HUES48 (cell line): Measurements from ENCODE around the gene NGEF.

Experiments used
- H3K27ac ChIP-seq: one replicate; pipeline ENCODE4 v1.7.0; 2013; ENCODE audit warnings: low read depth, low read length, inconsistent platforms
- H3K27me3 ChIP-seq: 2 replicates; pipeline ENCODE4 v1.6.1; 2013; ENCODE audit warnings: mild to moderate bottlenecking, low read length; ENCODE audit not compliant: control insufficient read depth, insufficient read depth
- H3K36me3 ChIP-seq: 2 replicates; pipeline ENCODE4 v1.6.1; 2013; ENCODE audit warnings: low read length; ENCODE audit not compliant: control insufficient read depth, insufficient read depth
- H3K4me1 ChIP-seq: 2 replicates; pipeline ENCODE4 v1.6.1; 2013; ENCODE audit warnings: mild to moderate bottlenecking, low read length; ENCODE audit not compliant: control insufficient read depth, insufficient read depth
- H3K4me3 ChIP-seq: 2 replicates; pipeline ENCODE4 v1.5.1; 2013; ENCODE audit warnings: mild to moderate bottlenecking, low read depth, low read length
- H3K9ac ChIP-seq: 2 replicates; pipeline ENCODE4 v1.6.1; 2013; ENCODE audit warnings: mild to moderate bottlenecking, low read depth, low read length, moderate library complexity
- H3K9me3 ChIP-seq: 2 replicates; pipeline ENCODE4 v1.6.1; 2013; ENCODE audit warnings: low read length; ENCODE audit not compliant: control insufficient read depth, insufficient read depth

Gene NGEF

DNA sequence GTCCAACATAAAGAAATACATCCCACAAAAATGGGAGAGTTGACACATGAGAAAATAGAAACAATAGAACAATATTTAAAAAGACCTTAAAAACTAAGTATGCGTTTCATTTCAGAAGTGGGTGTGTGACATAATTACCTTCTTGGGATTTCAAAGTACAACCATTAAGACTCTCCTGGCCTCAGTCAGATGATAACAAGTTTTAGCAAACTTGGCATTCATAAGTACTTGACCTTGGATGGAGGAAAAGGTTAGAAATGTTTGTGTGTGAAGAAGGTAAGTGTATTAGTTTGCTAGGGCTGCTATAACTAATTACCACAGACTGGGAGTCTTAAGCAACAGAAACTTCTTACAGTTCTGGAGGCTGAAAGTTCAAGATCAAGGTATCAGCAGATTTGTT, 4.9 kb upstream of the NGEF start:
- H3K4me3 ChIP-seq: no peak overlapping the region
- no peaks in the 10 kb centered on the region for H3K27me3 ChIP-seq
- H3K9ac ChIP-seq: no peak overlapping the region
- no peaks in the 10 kb centered on the region for H3K9me3 ChIP-seq
- H3K36me3 ChIP-seq: no peaks in the 10 kb centered on the region
- no peaks in the 10 kb centered on the region for H3K4me1 ChIP-seq
- no peak overlapping the region for H3K27ac ChIP-seq

DNA sequence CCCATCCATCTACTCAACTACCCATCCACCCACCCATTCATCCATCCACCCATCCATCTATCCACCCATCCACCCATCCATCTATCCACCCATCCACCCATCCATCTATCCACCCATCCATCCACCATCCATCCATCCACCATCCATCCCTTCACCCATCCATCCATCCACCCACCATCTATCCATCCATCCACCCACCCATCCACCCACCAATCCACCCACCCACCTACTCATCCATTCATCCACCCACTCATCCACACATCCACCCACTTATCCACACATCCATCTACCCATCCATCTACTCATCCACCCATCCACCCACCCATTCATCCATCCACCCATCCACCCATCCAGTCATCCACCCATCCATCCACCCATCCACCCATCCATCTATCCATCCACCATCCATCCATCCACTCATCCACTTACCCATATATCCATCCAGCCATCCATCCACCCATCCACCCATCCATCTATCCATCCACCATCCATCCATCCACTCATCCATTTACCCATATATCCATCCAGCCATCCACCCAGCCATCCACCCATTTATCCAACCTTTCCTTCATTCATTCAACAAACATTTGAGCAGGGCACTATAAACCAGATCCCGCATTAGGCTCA, 2.1 kb upstream of the NGEF start:
- Histone ChIP-seq H3K9ac (no peak overlapping the region), H3K36me3 (no peaks in the 10 kb centered on the region), H3K4me1 (no peaks in the 10 kb centered on the region), H3K27me3 (no peaks in the 10 kb centered on the region), H3K9me3 (no peaks in the 10 kb centered on the region), H3K27ac (no peak overlapping the region), H3K4me3 (no peak overlapping the region)

DNA sequence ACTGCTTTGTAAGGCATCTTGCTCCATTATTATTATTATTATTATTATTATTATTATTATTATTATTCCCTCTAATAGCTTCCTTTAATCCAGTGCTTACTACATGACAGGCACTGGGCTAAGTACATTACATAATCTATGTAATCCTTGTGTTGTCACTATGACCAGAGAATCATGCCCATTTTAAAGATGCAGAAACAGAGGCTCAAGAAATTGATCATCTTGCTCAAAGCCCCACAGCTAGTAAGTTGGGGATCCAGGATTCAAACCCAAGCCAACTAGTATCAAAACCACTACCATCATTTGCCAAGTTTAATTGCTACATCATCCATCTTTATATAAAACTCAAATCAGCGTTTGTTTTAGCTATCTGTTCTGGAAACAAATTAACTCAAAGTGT, 594 bp upstream of the NGEF start:
- Histone ChIP-seq H3K4me1 (no peaks in the 10 kb centered on the region), H3K36me3 (no peaks in the 10 kb centered on the region), H3K27ac (no peak overlapping the region), H3K4me3 (no peak overlapping the region), H3K9ac (no peak overlapping the region), H3K9me3 (no peaks in the 10 kb centered on the region), H3K27me3 (no peaks in the 10 kb centered on the region)

DNA sequence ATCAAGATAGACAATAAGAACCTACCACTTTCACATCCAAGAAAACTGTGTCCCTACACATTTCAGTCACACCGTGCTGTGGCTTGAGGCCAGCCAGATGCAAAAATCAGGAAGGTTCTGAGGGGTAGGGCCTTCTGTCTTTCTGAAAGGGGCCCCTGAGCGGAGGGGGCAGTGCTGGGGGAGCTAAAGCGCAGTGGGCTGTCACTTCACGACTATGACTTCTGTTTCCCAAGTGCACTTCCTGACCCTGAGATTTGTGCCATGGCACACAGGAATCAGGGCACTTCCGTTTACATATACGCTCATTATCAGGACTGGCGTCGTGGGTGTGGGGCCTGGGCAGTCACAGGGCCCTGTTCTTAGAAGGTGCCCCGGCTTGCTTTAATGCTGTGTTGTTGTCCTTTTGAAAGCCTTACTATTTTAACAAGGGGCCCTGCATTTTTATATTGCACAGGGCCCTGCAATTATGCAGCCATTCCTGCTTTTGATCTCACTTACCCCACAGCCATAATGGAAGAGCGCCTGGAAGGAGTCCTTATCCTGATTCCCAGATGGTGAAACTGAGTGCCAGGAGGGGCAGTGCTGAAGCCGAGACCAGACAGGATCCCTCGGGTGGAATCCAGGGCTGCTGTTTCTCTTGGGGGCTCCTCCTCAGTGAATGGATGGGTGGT, 620 bp downstream of the NGEF start:
- Histone ChIP-seq H3K9ac (no peak overlapping the region), H3K27me3 (no peaks in the 10 kb centered on the region), H3K27ac (no peak overlapping the region), H3K36me3 (no peaks in the 10 kb centered on the region), H3K9me3 (no peaks in the 10 kb centered on the region), H3K4me3 (no peak overlapping the region), H3K4me1 (no peaks in the 10 kb centered on the region)

DNA sequence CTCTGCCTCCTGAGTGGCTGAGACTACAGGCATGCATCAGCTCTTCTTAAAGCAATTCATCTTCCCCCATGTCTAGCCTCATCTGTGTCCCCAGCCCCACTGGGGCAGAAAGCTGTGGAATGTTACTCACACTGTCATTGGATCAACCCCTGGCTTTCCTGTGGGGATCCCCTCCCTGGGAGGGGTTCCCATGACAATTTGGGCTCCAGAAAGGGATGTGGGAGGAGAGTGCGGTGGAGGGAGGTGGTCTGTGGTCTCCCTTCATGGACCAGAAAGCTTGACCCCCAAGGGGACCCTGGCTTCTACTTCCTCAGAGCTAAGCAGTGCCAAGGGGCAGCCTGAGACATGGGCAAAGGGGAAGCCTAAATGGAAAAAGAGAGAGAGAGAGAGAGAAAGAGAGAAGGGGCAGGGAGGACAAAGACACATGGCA, 1.3 kb downstream of the NGEF start:
- Histone ChIP-seq H3K27ac (no peak overlapping the region), H3K27me3 (no peaks in the 10 kb centered on the region), H3K4me3 (no peak overlapping the region), H3K4me1 (no peaks in the 10 kb centered on the region), H3K36me3 (no peaks in the 10 kb centered on the region), H3K9ac (no peak overlapping the region), H3K9me3 (no peaks in the 10 kb centered on the region)

DNA sequence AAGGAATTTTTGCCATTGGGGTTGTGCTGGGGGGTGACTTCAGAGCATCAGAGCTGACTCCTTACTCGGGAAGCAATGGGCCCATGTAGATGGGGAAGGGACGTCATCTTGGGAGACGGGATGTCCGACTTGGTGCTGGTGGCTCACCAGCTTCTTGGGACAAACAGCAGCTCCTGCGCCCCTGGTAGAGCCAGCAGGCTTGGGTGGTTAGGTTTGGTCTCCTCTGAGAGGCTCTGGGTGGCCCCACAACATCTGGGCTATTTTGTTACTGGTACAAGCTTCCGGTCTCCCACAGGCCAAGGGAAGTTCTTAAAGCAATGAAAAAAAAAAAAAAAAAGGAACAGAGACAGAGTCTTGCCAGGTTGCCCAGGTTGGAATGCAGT, 1.8 kb downstream of the NGEF start:
- Histone ChIP-seq H3K9ac (no peak overlapping the region), H3K4me1 (no peaks in the 10 kb centered on the region), H3K27me3 (no peaks in the 10 kb centered on the region), H3K9me3 (no peaks in the 10 kb centered on the region), H3K36me3 (no peaks in the 10 kb centered on the region), H3K4me3 (no peak overlapping the region), H3K27ac (no peak overlapping the region)

DNA sequence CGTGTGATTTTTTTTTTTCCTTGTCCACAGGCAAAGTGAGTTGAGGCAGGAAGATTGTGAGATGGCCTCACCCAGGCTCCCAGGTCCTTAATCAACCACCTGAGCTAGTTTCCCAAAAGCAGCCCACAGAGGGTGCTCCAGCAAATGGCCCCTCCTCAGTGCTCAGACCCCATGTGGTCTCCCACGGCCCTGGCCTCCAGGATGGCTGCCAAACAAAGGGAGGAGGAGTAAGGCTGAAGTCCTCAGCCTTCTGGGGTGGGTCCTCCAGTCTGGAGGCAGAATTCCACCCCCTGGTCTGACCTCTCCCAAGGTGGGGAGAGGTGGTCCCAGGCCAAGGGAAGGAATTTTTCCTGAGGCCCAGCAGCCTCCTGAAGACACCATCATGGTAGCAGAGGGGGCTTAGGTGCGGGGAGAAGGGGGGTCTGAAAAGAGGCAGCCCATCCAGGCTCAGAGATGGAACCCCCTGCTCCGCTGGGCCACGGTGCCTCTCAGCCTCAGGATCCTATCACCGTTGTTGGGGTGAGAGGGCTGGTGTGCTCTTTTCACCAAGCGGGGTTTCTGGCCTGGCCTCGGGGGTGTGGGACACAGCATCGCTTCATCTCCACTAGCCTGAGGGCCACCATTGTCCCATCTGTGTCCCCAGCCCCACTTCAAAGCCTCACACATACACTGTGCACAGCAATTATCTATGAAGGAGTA, 2.3 kb downstream of the NGEF start:
- H3K4me1 ChIP-seq: no peaks in the 10 kb centered on the region
- H3K4me3 ChIP-seq: no peak overlapping the region
- H3K9me3 ChIP-seq: no peaks in the 10 kb centered on the region
- no peak overlapping the region for H3K9ac ChIP-seq
- H3K27me3 ChIP-seq: no peaks in the 10 kb centered on the region
- H3K36me3 ChIP-seq: no peaks in the 10 kb centered on the region
- no peak overlapping the region for H3K27ac ChIP-seq

DNA sequence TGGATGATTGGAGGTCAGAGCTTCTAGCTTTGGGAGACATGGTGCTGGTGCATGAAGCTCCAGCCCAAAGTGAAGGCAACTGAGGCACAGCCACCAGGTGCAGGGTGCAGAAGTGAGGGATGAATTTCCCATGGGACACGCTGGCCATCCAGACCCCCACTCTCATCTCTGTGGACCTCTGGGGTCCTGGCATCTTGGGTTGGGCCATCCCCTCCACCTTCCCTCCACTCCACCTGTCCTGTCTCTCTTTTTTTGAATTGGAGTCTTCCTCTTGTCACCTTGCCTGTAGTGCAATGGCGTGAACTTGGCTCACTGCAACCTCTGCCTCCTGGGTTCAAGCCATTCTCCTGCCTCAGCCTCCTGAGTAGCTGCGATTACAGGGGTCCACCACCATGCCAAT, 3.4 kb downstream of the NGEF start:
- Histone ChIP-seq H3K27ac (no peak overlapping the region), H3K9me3 (no peaks in the 10 kb centered on the region), H3K27me3 (no peaks in the 10 kb centered on the region), H3K36me3 (no peaks in the 10 kb centered on the region), H3K4me1 (no peaks in the 10 kb centered on the region), H3K4me3 (no peak overlapping the region), H3K9ac (no peak overlapping the region)

DNA sequence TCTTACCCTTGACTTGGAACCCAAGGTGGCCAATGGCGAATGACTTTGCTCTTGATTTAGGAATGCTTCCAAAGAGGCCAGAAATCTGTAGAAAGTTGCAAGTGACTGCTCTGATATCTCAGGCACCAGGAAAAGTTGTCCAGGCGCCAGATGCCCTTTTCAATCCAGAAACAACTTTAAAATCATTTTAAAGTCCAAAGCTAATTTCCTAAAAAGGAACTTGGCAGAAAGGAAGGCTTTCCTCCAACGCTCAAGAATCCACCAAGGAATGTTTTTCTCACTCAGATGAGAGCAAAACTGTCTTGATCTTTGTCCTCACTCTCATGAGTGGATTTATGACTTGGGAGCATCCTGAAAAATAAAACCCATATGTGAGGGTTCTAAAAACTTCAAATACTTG, 5.3 kb downstream of the NGEF start:
- H3K9ac ChIP-seq: no peak overlapping the region
- H3K27ac ChIP-seq: no peak overlapping the region
- H3K4me1 ChIP-seq: no peaks in the 10 kb centered on the region
- H3K9me3 ChIP-seq: no peaks in the 10 kb centered on the region
- no peak overlapping the region for H3K4me3 ChIP-seq
- H3K27me3 ChIP-seq: no peaks in the 10 kb centered on the region
- no peaks in the 10 kb centered on the region for H3K36me3 ChIP-seq

DNA sequence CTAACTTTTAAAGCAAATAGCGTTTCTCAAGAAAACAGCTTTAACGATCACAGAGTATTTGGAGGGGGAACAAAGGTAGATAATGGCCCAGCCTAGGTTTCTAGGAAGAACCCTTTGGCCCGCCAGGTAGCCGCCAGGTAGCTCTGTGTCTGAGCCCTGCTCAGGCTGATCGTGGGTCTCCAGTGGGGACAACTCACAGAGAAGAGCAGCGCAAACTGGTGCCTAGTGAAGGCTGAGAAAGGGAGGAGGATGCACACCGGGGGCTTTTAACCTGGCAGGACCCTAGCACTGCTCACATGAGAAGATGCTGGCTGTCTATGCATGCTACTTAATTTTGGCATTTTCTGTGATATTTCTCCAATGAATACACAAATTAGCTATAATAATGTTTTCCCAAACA, 5.8 kb downstream of the NGEF start:
- H3K9ac ChIP-seq: no peak overlapping the region
- no peaks in the 10 kb centered on the region for H3K27me3 ChIP-seq
- H3K4me1 ChIP-seq: no peaks in the 10 kb centered on the region
- no peak overlapping the region for H3K27ac ChIP-seq
- H3K9me3 ChIP-seq: no peaks in the 10 kb centered on the region
- H3K36me3 ChIP-seq: no peaks in the 10 kb centered on the region
- H3K4me3 ChIP-seq: no peak overlapping the region

DNA sequence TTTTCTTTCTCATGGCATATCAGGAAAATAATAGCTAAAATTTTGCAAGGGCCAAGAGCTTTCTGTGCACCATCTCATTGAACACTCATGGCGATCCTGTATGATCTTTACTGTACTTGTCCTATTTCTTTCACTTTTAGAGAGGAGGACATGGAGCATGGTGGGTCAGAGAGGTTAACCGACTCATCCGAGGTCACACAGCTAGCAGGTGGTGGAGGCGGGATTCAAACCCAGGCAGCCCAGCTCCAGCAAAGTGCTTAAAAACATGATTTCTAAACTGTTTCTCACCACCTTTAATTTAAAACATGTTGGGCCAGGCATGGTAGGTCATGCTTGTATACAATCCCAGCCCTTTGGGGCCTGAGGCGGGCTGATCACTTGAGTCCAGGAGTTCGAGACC, 6.4 kb downstream of the NGEF start:
- Histone ChIP-seq H3K27ac (no peak overlapping the region), H3K4me1 (no peaks in the 10 kb centered on the region), H3K36me3 (no peaks in the 10 kb centered on the region), H3K4me3 (no peak overlapping the region), H3K9me3 (no peaks in the 10 kb centered on the region), H3K9ac (no peak overlapping the region), H3K27me3 (no peaks in the 10 kb centered on the region)
